ACC112 (cell line): Measurements from ENCODE around the gene HTT.

Experiments
- H2AFZ ChIP-seq: fragments of 200-600 bp; sonication (generic); one replicate; pipeline ENCODE4 v1.6.0; 2017; ENCODE audit warnings: antibody characterized with exemption, low read length; ENCODE audit not compliant: unreplicated experiment
- H3K27ac ChIP-seq: fragments of 200-600 bp; sonication (generic); 2 replicates; pipeline ENCODE4 v1.5.1; 2014; ENCODE audit warnings: low read depth, mild to moderate bottlenecking, antibody characterized with exemption, low read length, moderate library complexity
- H3K27me3 ChIP-seq: fragments of 200-600 bp; sonication (generic); 2 replicates; pipeline ENCODE4 v1.6.1; 2014; ENCODE audit warnings: mild to moderate bottlenecking, antibody characterized with exemption, low read length, moderate library complexity, mixed read lengths; ENCODE audit not compliant: insufficient read depth
- H3K36me3 ChIP-seq: fragments of 200-600 bp; sonication (generic); 2 replicates; pipeline ENCODE4 v1.6.1; 2016; ENCODE audit warnings: mild to moderate bottlenecking, antibody characterized with exemption, low read length, moderate library complexity, mixed read lengths; ENCODE audit not compliant: insufficient read depth
- H3K4me1 ChIP-seq: fragments of 200-600 bp; sonication (generic); one replicate; pipeline ENCODE4 v1.6.1; 2016; ENCODE audit warnings: low read length, mixed read lengths; ENCODE audit not compliant: insufficient read depth, unreplicated experiment, control insufficient read depth
- H3K4me3 ChIP-seq: fragments of 200-600 bp; sonication (generic); 2 replicates; pipeline ENCODE4 v1.5.1; 2014; ENCODE audit warnings: mild to moderate bottlenecking, low read depth, low read length
- H3K79me2 ChIP-seq: fragments of 200-600 bp; sonication (generic); one replicate; pipeline ENCODE4 v1.6.0; 2016; ENCODE audit warnings: low read length; ENCODE audit not compliant: control insufficient read depth, unreplicated experiment, insufficient read depth

HTT gene

GRCh38 chr4:3245676-3246075, 171.2 kb downstream of the HTT start:
- H2AFZ ChIP-seq = no peak overlapping the region
- H3K79me2 ChIP-seq = no peaks in the 10 kb centered on the region
- no peak overlapping the region for H3K27ac ChIP-seq
- H3K4me3 ChIP-seq = no peak overlapping the region
- H3K27me3 ChIP-seq = no peaks in the 10 kb centered on the region
- no peaks in the 10 kb centered on the region for H3K36me3 ChIP-seq
- no peaks in the 10 kb centered on the region for H3K4me1 ChIP-seq

DNA sequence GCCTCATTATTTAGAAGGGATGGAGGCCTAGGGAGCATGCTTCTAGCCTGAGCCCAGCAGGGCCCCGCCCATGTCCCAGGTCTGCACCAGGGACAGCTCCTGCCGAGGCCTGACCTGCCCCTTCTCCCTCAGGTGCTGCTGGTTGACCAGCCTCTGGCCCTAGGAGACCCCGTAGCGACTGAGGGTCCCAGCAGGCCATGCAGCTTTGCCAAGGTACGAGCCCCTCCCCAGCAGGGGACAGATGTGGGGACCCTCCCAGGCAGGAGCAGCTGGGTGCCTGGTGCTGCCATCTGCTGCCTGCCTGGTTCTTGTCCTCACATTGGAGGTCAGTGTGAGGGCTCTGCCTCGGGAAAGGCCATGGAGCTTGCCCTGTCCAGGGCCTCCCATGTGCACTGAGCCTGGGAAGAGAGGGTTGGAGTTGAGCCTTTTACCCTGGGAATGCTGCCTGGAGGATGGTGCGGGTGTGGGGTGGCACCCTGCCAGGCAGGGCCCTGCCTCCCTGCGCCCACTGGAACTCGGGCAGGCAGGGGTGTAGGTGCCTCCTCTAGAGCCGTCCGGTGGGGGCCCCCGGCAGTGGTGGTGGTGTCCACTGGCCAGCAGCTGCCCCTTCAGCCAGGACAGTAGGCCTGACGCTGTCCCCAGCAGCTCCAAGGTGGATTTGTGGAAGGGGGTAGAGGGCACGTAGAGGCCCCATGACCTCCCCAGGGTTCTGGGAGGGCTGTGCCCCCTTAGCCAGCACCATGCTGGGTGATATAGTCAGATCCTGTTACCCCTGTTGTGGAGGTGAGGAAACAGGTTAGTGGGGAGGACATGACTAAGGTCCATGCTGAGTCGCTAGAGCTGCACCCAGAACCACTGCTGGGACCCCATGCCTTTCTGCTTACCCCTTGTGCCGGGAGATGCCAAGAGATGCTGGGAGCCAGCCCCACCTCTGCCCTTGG, 172.2 kb downstream of the HTT start:
- no peaks in the 10 kb centered on the region for H3K27me3 ChIP-seq
- H3K27ac ChIP-seq = no peak overlapping the region
- H3K36me3 ChIP-seq = no peaks in the 10 kb centered on the region
- no peaks in the 10 kb centered on the region for H3K79me2 ChIP-seq
- H2AFZ ChIP-seq = no peak overlapping the region
- no peaks in the 10 kb centered on the region for H3K4me1 ChIP-seq
- H3K4me3 ChIP-seq = no peak overlapping the region

DNA sequence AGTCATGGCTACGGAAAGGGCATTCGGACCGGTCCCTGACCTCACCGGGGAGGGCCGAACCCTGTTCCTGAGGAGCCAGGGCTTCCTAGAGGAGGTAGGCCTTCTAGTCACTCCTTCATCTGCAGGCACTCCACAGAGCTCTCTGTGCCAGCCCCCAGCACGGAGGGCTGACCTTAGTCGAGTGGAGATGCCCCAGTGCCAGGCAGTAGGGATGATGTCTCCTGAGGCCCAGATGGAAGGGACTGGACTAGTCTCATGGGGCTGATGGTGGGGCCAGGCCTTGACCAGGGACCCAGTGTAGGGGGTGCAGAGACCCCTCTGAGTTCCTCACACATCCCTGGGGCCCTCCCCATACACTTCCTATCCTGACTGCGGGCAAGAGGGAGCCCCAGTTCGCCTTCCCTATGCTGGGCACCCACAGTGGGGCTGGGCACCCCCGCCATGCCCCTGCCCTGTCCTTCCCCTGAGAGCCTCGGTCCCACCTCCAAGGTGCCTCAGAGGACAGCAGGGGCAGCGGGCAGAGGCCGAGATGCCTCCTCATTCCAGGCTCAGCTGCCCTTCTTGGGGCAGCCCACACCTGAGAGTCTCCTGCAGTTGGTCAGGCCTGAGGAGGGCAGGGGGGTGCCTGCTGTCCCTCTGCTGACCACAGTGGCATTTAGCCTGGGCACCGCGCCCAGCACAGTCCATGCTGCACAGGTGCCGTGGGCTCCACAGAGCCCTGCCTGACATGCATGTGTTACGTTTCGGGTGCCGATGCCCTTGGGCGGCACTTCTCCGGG, 173.1 kb downstream of the HTT start:
- Histone ChIP-seq H3K27me3 (no peaks in the 10 kb centered on the region), H3K79me2 (no peaks in the 10 kb centered on the region), H3K27ac (no peak overlapping the region), H2AFZ (no peak overlapping the region), H3K36me3 (no peaks in the 10 kb centered on the region), H3K4me3 (no peak overlapping the region), H3K4me1 (no peaks in the 10 kb centered on the region)

- Histone ChIP-seq H3K79me2 (no peaks in the 10 kb centered on the region), H3K27ac (no peak overlapping the region), H2AFZ (no peak overlapping the region), H3K36me3 (no peaks in the 10 kb centered on the region), H3K4me3 (no peak overlapping the region), H3K27me3 (no peaks in the 10 kb centered on the region), H3K4me1 (no peaks in the 10 kb centered on the region)
Measured at GRCh38 chr4:3248178-3248480, 173.6 kb downstream of the HTT start.

DNA sequence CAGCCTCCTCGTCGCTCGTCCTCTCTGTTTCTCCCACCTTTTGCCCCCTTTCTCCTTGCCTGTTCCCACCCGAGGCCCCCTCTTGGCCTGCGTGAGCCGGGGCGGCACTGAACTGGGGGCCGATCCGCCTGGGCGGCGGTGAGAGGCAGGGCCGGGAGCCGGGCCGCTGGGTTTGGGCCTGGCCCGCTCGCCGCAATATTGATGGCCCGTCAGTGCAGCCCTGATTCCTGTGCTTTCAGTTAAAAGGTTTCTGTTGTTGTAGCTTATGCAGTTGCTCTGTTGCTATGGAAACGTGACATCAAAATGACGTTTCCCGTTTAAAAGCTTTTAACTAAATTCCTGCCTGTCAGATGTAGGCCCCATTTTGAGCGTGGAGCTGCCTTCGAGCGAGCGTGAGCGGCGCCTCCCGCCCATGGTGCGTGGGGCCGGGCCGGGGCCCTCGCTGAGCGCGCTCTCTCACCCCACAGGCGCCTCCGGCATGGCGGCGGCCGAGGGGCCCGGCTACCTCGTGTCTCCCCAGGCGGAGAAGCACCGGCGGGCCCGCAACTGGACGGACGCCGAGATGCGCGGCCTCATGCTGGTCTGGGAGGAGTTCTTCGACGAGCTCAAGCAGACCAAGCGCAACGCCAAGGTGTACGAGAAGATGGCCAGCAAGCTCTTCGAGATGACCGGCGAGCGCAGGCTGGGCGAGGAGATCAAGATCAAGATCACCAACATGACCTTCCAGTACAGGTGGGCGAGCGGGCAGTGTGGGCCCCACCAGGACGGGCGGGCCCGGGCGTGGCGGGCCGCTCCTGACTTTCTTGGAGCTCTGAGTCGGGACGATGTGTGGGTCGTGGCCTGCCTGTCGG, 174.6 kb downstream of the HTT start, which contains the start of gene MSANTD1:
TSS of gene MSANTD1 (plus strand) at position 349 of the 851 bp plus-strand sequence. CDS start at position 413, 64 bp downstream.
- Histone ChIP-seq H3K27ac (no peak within 1 kb of the TSS), H3K4me3 (no peak within 1 kb of the TSS), H2AFZ (no peak within 1 kb of the TSS), H3K4me1 (no peaks in the 10 kb centered on the region), H3K79me2 (no peaks in the 10 kb centered on the region), H3K27me3 (no peaks in the 10 kb centered on the region), H3K36me3 (no peaks in the 10 kb centered on the region)

GRCh38 chr4:3249711-3250437, 175.4 kb downstream of the HTT start:
- no peaks in the 10 kb centered on the region for H3K4me1 ChIP-seq
- H2AFZ ChIP-seq = no peak overlapping the region
- no peak overlapping the region for H3K4me3 ChIP-seq
- H3K27ac ChIP-seq = no peak overlapping the region
- no peaks in the 10 kb centered on the region for H3K79me2 ChIP-seq
- no peaks in the 10 kb centered on the region for H3K27me3 ChIP-seq
- no peaks in the 10 kb centered on the region for H3K36me3 ChIP-seq

DNA sequence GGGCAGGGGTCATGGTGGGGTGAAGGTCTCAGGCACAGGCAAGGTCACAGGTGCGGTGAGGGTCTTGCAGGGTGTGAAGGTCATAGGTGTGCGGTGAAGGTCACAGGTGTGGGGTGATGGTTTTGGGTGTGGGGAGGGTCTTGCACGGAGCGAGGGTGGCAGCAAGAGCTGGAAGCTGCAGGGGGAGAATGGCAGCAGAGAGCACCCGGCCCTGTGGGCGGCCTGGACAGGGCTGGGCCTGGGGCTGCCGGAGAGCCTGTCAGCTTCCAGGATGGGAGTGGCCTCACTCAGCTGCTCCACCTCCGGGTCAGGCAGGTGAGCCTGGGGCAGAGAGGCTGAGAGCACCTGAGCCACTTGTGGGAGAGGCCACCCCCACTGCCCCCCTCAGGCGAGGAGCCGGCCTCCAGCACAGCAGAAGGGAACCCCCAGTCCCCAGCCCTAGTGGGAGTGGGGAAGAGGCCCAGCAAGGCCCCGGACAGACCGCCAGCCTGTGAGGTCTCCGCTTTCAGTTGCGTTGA, 176.0 kb downstream of the HTT start:
- H3K27ac ChIP-seq = no peak overlapping the region

GRCh38 chr4:3250956-3251690, 176.6 kb downstream of the HTT start:
- no peak overlapping the region for H2AFZ ChIP-seq
- H3K27ac ChIP-seq = no peak overlapping the region
- H3K36me3 ChIP-seq = no peaks in the 10 kb centered on the region
- H3K4me3 ChIP-seq = no peak overlapping the region
- H3K27me3 ChIP-seq = no peaks in the 10 kb centered on the region
- no peaks in the 10 kb centered on the region for H3K4me1 ChIP-seq
- no peaks in the 10 kb centered on the region for H3K79me2 ChIP-seq

More for the DNA sequence above, 176.0 kb downstream of the HTT start:
- Histone ChIP-seq H2AFZ (no peak overlapping the region), H3K4me3 (no peak overlapping the region), H3K4me1 (no peaks in the 10 kb centered on the region), H3K27me3 (no peaks in the 10 kb centered on the region), H3K36me3 (no peaks in the 10 kb centered on the region), H3K79me2 (no peaks in the 10 kb centered on the region)

GRCh38 chr4:3251691-3252479, 177.4 kb downstream of the HTT start:
- no peak overlapping the region for H3K4me3 ChIP-seq
- H3K27ac ChIP-seq = no peak overlapping the region
- H3K36me3 ChIP-seq = no peaks in the 10 kb centered on the region
- no peak overlapping the region for H2AFZ ChIP-seq
- H3K4me1 ChIP-seq = no peaks in the 10 kb centered on the region
- H3K27me3 ChIP-seq = no peaks in the 10 kb centered on the region
- no peaks in the 10 kb centered on the region for H3K79me2 ChIP-seq
